OCI-LY1 (cell line): Measurements from ENCODE around the gene SPRN.

ENCODE experiments used
- H2AFZ ChIP-seq: fragments of 200-600 bp; sonication (generic), shearing (Covaris generic); 2 replicates; pipeline ENCODE4 v1.6.0; 2014; ENCODE audit warnings: antibody characterized with exemption, mild to moderate bottlenecking, low read length
- H3F3A ChIP-seq: fragments of 200-600 bp; sonication (generic), shearing (Covaris generic); 2 replicates; pipeline ENCODE4 v1.6.0; 2014; ENCODE audit warnings: mild to moderate bottlenecking, antibody characterized with exemption, low read length, moderate library complexity; ENCODE audit not compliant: insufficient read depth
- H3K27ac ChIP-seq: fragments of 200-600 bp; sonication (generic); 2 replicates; pipeline ENCODE4 v1.5.1; 2014; ENCODE audit warnings: low read length, mixed run types, mild to moderate bottlenecking, low read depth; ENCODE audit not compliant: poor library complexity, severe bottlenecking
- H3K27me3 ChIP-seq: fragments of 200-600 bp; sonication (generic); 2 replicates; pipeline ENCODE4 v1.6.0; 2014; ENCODE audit warnings: antibody characterized with exemption, mild to moderate bottlenecking, low read length, moderate library complexity; ENCODE audit not compliant: insufficient read depth
- H3K36me3 ChIP-seq: fragments of 200-600 bp; sonication (generic); 2 replicates; pipeline ENCODE4 v1.6.1; 2014; ENCODE audit warnings: mild to moderate bottlenecking, antibody characterized with exemption, low read length, moderate library complexity, mixed read lengths; ENCODE audit not compliant: insufficient read depth
- H3K4me1 ChIP-seq: fragments of 200-600 bp; sonication (generic); 2 replicates; pipeline ENCODE4 v1.5.1; 2014; ENCODE audit warnings: mild to moderate bottlenecking, low read length, moderate library complexity; ENCODE audit not compliant: insufficient read depth, severe bottlenecking
- H3K4me2 ChIP-seq: fragments of 200-600 bp; sonication (generic), shearing (Covaris generic); 2 replicates; pipeline ENCODE4 v1.6.1; 2014; ENCODE audit warnings: low read length
- H3K4me3 ChIP-seq: fragments of 200-600 bp; sonication (generic); 2 replicates; pipeline ENCODE4 v1.5.1; 2014; ENCODE audit warnings: low read length, low read depth, mild to moderate bottlenecking, mixed read lengths; ENCODE audit not compliant: poor library complexity, severe bottlenecking
- H3K79me2 ChIP-seq: fragments of 200-600 bp; shearing (Covaris generic); 2 replicates; pipeline ENCODE4 v1.6.1; 2016; ENCODE audit warnings: mixed run types, low read length, mixed read lengths; ENCODE audit not compliant: insufficient read depth
- H3K9ac ChIP-seq: fragments of 200-600 bp; sonication (generic), shearing (Covaris generic); 2 replicates; pipeline ENCODE4 v1.6.1; 2014; ENCODE audit warnings: mild to moderate bottlenecking, low read length, mixed read lengths
- H3K9me2 ChIP-seq: fragments of 200-600 bp; sonication (generic), shearing (Covaris generic); 2 replicates; pipeline ENCODE4 v1.6.1; 2014; ENCODE audit warnings: low read depth, mild to moderate bottlenecking, low read length, mixed read lengths
- H3K9me3 ChIP-seq: fragments of 200-600 bp; shearing (Covaris generic); 2 replicates; pipeline ENCODE4 v1.6.1; 2014; ENCODE audit warnings: low read length, mixed read lengths
- H4K20me1 ChIP-seq: fragments of 200-600 bp; sonication (generic), shearing (Covaris generic); 2 replicates; pipeline ENCODE4 v1.6.0; 2016; ENCODE audit warnings: mild to moderate bottlenecking, low read length; ENCODE audit not compliant: insufficient read depth
- EZH2 ChIP-seq: fragments of 200-600 bp; sonication (generic), shearing (Covaris generic); IDR thresholded peaks from 2 replicates; pipeline ENCODE4 v1.8.0; 2017; ENCODE audit warnings: borderline replicate concordance, mixed run types, mild to moderate bottlenecking, antibody characterized with exemption, low read length, moderate library complexity, mixed read lengths
- TF ChIP-seq, protein P1 (sequence below): fragments of 200-600 bp; sonication (generic), shearing (Covaris generic); IDR thresholded peaks from 2 replicates; pipeline ENCODE4 v1.5.1; 2017; ENCODE audit warnings: mild to moderate bottlenecking, antibody characterized with exemption, low read length, moderate library complexity, mixed read lengths

The SPRN gene

DNA sequence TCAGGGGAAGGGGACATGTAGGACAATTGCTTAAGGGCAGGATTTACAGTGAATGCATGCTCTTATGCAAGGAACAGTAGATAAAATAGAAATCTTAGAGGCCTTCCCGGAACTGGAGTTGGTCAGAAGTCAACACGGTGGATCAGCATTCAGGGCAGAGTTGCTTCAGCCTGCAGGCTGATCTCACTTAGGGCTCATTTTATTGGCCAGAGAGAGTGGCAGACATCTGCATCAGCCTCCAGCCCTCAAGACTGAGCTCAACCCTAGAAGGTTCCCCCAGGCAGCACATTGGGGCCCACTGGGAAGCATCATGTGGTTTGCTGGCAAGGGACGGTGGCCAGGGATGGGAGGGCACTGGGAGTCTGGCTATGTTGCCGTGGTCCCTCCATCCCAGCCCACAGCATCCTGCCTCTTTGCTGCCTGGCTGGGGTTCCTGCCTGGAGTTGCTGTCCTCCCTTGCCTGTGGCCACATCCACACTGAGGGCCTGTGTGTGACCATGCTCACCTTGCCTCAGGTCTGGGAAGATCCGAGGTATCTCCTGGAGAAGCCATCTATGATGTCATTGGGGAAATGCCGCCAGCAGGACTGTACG, 42.4 kb upstream of the SPRN start:
- TF ChIP-seq, protein P1, sequence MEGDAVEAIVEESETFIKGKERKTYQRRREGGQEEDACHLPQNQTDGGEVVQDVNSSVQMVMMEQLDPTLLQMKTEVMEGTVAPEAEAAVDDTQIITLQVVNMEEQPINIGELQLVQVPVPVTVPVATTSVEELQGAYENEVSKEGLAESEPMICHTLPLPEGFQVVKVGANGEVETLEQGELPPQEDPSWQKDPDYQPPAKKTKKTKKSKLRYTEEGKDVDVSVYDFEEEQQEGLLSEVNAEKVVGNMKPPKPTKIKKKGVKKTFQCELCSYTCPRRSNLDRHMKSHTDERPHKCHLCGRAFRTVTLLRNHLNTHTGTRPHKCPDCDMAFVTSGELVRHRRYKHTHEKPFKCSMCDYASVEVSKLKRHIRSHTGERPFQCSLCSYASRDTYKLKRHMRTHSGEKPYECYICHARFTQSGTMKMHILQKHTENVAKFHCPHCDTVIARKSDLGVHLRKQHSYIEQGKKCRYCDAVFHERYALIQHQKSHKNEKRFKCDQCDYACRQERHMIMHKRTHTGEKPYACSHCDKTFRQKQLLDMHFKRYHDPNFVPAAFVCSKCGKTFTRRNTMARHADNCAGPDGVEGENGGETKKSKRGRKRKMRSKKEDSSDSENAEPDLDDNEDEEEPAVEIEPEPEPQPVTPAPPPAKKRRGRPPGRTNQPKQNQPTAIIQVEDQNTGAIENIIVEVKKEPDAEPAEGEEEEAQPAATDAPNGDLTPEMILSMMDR = no peak
- TF ChIP-seq EZH2 = no peak

DNA sequence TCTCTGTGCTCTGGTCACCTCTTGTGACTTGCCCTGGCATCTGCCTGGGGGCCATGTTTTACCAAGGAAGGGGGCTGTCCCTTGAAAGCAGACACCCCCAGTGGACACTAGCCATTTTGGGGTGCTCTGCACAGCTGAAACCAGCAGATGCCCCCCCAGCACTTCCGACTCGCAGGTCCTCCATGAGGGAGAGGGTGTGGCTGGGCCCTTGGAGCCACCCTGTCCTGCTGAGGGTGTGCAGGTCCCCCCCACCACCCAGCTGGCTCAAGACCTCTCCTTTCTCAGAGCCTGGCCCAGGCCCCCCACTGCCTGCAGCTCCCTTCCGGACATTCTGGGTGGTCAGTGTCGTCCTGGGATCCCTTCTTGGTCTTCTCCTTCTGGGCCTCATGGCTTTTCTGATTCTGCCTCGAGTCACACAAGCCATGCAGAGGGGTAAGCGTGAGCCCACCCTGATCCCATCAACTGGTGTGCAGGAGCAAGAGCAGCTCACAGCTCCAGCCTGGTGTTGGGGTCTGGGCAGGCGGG, 41.6 kb upstream of the SPRN start:
- TF ChIP-seq, protein P1 = no peak
- no peak for TF ChIP-seq EZH2

More for the DNA sequence above, 42.4 kb upstream of the SPRN start:
- Histone ChIP-seq H3K9ac (no peak overlapping the region), H3K4me2 (no peak overlapping the region), H3F3A (no peaks in the 10 kb centered on the region), H3K4me1 (no peaks in the 10 kb centered on the region), H3K4me3 (no peak overlapping the region), H3K27ac (no peak overlapping the region), H3K36me3 (peaks cover 18% of the 10 kb centered on the region), H3K9me2 (no peaks in the 10 kb centered on the region), H2AFZ (no peak overlapping the region), H3K79me2 (no peaks in the 10 kb centered on the region), H3K27me3 (no peaks in the 10 kb centered on the region), H3K9me3 (no peaks in the 10 kb centered on the region), H4K20me1 (no peaks in the 10 kb centered on the region)

DNA sequence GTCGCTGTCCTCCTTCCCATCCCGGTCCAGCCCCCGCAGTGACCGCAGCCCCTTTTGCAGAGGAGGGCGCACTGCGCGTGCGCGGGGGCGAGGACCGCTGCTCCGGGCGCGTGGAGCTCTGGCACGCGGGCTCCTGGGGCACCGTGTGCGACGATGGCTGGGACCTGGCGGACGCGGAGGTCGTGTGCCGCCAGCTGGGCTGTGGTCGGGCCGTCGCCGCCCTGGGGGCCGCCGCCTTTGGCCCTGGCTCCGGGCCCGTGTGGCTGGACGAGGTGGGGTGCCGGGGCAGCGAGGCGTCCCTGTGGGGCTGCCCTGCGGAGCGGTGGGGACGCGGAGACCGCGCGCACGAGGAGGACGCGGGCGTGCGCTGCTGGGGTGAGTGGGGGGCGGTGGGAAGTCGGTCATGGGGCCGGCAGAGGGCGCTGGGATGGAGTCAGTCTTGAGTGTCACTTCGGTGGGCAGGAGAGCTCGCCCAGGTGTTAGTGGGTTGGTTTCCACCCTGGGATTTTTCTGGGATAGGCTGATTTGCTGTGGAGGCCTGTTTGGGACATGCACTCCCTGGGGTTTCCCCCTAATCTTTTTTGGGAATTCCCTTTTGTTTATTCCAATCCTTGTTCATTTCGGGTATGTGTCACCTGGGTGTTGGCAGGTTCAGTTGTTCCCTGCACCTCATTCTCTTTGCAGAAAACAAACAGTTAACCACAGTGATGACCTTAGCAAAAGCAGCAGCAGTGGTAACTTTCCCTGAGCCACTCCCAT, 40.9 kb upstream of the SPRN start:
- H3K79me2 ChIP-seq = no peaks in the 10 kb centered on the region
- no peak overlapping the region for H3K4me2 ChIP-seq
- H3K9ac ChIP-seq = no peak overlapping the region
- no peaks in the 10 kb centered on the region for H3K4me1 ChIP-seq
- no peaks in the 10 kb centered on the region for H3K9me3 ChIP-seq
- no peaks in the 10 kb centered on the region for H3K27me3 ChIP-seq
- no peak for TF ChIP-seq EZH2
- TF ChIP-seq, protein P1 = no peak
- H3F3A ChIP-seq = no peaks in the 10 kb centered on the region
- H3K36me3 ChIP-seq = peaks cover 18% of the 10 kb centered on the region
- H2AFZ ChIP-seq = no peak overlapping the region
- no peak overlapping the region for H3K27ac ChIP-seq
- H3K9me2 ChIP-seq = no peaks in the 10 kb centered on the region
- H4K20me1 ChIP-seq = no peaks in the 10 kb centered on the region
- no peak overlapping the region for H3K4me3 ChIP-seq

More for the DNA sequence above, 41.6 kb upstream of the SPRN start:
- H3K79me2 ChIP-seq = no peaks in the 10 kb centered on the region
- peaks cover 18% of the 10 kb centered on the region for H3K36me3 ChIP-seq
- no peaks in the 10 kb centered on the region for H4K20me1 ChIP-seq
- H3K9ac ChIP-seq = no peak overlapping the region
- no peaks in the 10 kb centered on the region for H3F3A ChIP-seq
- no peaks in the 10 kb centered on the region for H3K4me1 ChIP-seq
- H3K27ac ChIP-seq = no peak overlapping the region
- no peak overlapping the region for H3K4me2 ChIP-seq
- H2AFZ ChIP-seq = no peak overlapping the region
- no peaks in the 10 kb centered on the region for H3K9me2 ChIP-seq
- no peaks in the 10 kb centered on the region for H3K9me3 ChIP-seq
- H3K4me3 ChIP-seq = no peak overlapping the region
- H3K27me3 ChIP-seq = no peaks in the 10 kb centered on the region
